ENCODE data around the gene PCYT2. TPM values are rescaled to one million over a fixed set of nuclear protein-coding genes. Genes with fewer than 3 reads are reported as not detected.
A peak's percentile ranks its signal among the peaks of the same experiment; 100 is the strongest.

Gene PCYT2
- total RNA-seq, 2 donors from 2014 or later = 66.8 to 70.9 TPM

- Histone ChIP-seq H3K9me3 (ENCODE audit: control insufficient read depth, low read length) (no peaks in the 10 kb centered on the region), H3K27ac (ENCODE audit: low read depth, low read length) (no peak overlapping the region), H3K4me3 (ENCODE audit: low read length) (no peak overlapping the region), H3K4me1 (ENCODE audit: control insufficient read depth, insufficient read depth, low read length) (peaks cover 4% of the 10 kb centered on the region), H3K9ac (ENCODE audit: extremely low read depth, low read length, poor library complexity, severe bottlenecking) (no peak overlapping the region), H3K36me3 (ENCODE audit: control insufficient read depth, insufficient read depth, low read length) (peaks cover 94% of the 10 kb centered on the region), H3K27me3 (ENCODE audit: control insufficient read depth, insufficient read depth, low read length, poor library complexity, severe bottlenecking) (no peaks in the 10 kb centered on the region)
- Mint-ChIP-seq H3K36me3 (ENCODE audit: low read depth) (peaks cover 79% of the 10 kb centered on the region), H3K27ac (no peak overlapping the region), H3K4me1 (no peaks in the 10 kb centered on the region), H3K27me3 (ENCODE audit: insufficient read depth) (no peaks in the 10 kb centered on the region), H3K9me3 (no peaks in the 10 kb centered on the region), H3K4me3 (no peak overlapping the region)
- WGBS, 2 experiments (ENCODE audit: insufficient coverage in 1 of 2, insufficient read length in 1 of 2) = 94 to 100% methylated on average over 3 to 5 of the region's 5 CpGs
- peak; percentile 44 for DNase-seq
- TF ChIP-seq CTCF (conservative IDR thresholded peaks at IDR 0.05) = no peak
Measured at GRCh38 chr17:81884968-81885367, 26.2 kb downstream of the PCYT2 start.

GRCh38 chr17:81884520-81884919 lies 26.7 kb downstream of the PCYT2 start:
- Histone ChIP-seq H3K36me3 (ENCODE audit: control insufficient read depth, insufficient read depth, low read length) (peaks cover 94% of the 10 kb centered on the region), H3K4me1 (ENCODE audit: control insufficient read depth, insufficient read depth, low read length) (no peaks in the 10 kb centered on the region), H3K9ac (ENCODE audit: extremely low read depth, low read length, poor library complexity, severe bottlenecking) (no peak overlapping the region), H3K4me3 (ENCODE audit: low read length) (no peak overlapping the region), H3K27ac (ENCODE audit: low read depth, low read length) (no peak overlapping the region), H3K27me3 (ENCODE audit: control insufficient read depth, insufficient read depth, low read length, poor library complexity, severe bottlenecking) (no peaks in the 10 kb centered on the region), H3K9me3 (ENCODE audit: control insufficient read depth, low read length) (no peaks in the 10 kb centered on the region)
- Mint-ChIP-seq H3K27me3 (ENCODE audit: insufficient read depth) (no peaks in the 10 kb centered on the region), H3K4me3 (no peak overlapping the region), H3K36me3 (ENCODE audit: low read depth) (peaks cover 80% of the 10 kb centered on the region), H3K27ac (no peak overlapping the region), H3K9me3 (no peaks in the 10 kb centered on the region), H3K4me1 (no peaks in the 10 kb centered on the region)
- TF ChIP-seq CTCF (conservative IDR thresholded peaks at IDR 0.05) = no peak
- no peak for DNase-seq
- WGBS, 2 experiments (ENCODE audit: insufficient coverage in 1 of 2, insufficient read length in 1 of 2) = 93 to 95% methylated on average over 11 of the region's 11 CpGs

- 96 to 97% methylated on average over 5 of the region's 5 CpGs for WGBS, 2 experiments (ENCODE audit: insufficient coverage in 1 of 2, insufficient read length in 1 of 2)
- H3K27ac Mint-ChIP-seq = no peak overlapping the region
Measured at GRCh38 chr17:81879121-81879520, 32.1 kb downstream of the PCYT2 start.

More at GRCh38 chr17:81879121-81879520, 32.1 kb downstream of the PCYT2 start:
- TF ChIP-seq CTCF (conservative IDR thresholded peaks at IDR 0.05) = no peak
- no peaks in the 10 kb centered on the region for H3K9me3 ChIP-seq (ENCODE audit: control insufficient read depth, low read length)
- no peaks in the 10 kb centered on the region for H3K4me1 ChIP-seq (ENCODE audit: control insufficient read depth, insufficient read depth, low read length)
- Mint-ChIP-seq H3K9me3 (no peaks in the 10 kb centered on the region), H3K4me3 (no peak overlapping the region), H3K36me3 (ENCODE audit: low read depth) (peaks cover 56% of the 10 kb centered on the region), H3K4me1 (no peaks in the 10 kb centered on the region), H3K27me3 (ENCODE audit: insufficient read depth) (no peaks in the 10 kb centered on the region)
- no peak for DNase-seq
- no peak overlapping the region for H3K4me3 ChIP-seq (ENCODE audit: low read length)
- no peak overlapping the region for H3K9ac ChIP-seq (ENCODE audit: extremely low read depth, low read length, poor library complexity, severe bottlenecking)
- no peak overlapping the region for H3K27ac ChIP-seq (ENCODE audit: low read depth, low read length)
- H3K27me3 ChIP-seq (ENCODE audit: control insufficient read depth, insufficient read depth, low read length, poor library complexity, severe bottlenecking) = no peaks in the 10 kb centered on the region
- H3K36me3 ChIP-seq (ENCODE audit: control insufficient read depth, insufficient read depth, low read length) = peaks cover 66% of the 10 kb centered on the region
